K562 (cell line): Measurements from ENCODE around the gene KIAA0319L.

Experiments
- CEBPB ChIP-seq: fragments of 450-650 bp; IDR thresholded peaks from 2 replicates; pipeline ENCODE4 v1.6.1; 2016; ENCODE audit warnings: missing genetic modification characterization, missing compliant biosample characterization
- CTCF ChIP-seq, 3 experiments: IDR thresholded peaks in 2 of 3; conservative IDR thresholded peaks in 1 of 3; 2 replicates each; pipeline ENCODE4 v1.5.1; 2011 to 2012; ENCODE audit warnings: low read length in 3 of 3, mild to moderate bottlenecking in 3 of 3, control low read depth in 2 of 3, improper control_type of control experiment in 1 of 3, inconsistent platforms in 1 of 3, low read depth in 1 of 3, mixed read lengths in 1 of 3, moderate library complexity in 1 of 3; ENCODE audit not compliant: insufficient read depth in 2 of 3
- EP300 ChIP-seq: IDR thresholded peaks from 2 replicates; pipeline ENCODE4 v1.6.1; 2012; ENCODE audit warnings: low read length, improper control_type of control experiment
- FOSL1 ChIP-seq: fragments of 200-800 bp; sonication (Bioruptor generic); conservative IDR thresholded peaks from 2 replicates; pipeline ENCODE4 v1.6.1; 2016; ENCODE audit warnings: missing genetic modification characterization, missing compliant biosample characterization
- FOXJ3 ChIP-seq: sonication (generic); formaldehyde crosslinking; IDR thresholded peaks from 2 replicates; pipeline ENCODE4 v1.4.0; 2020; ENCODE audit warnings: mild to moderate bottlenecking, missing genetic modification reagents
- GMEB1 ChIP-seq: fragments of 250-450 bp; sonication (Bioruptor Pico); IDR thresholded peaks from 2 replicates; pipeline ENCODE4 v1.4.0; 2020; ENCODE audit warnings: mild to moderate bottlenecking
- KLF10 ChIP-seq: fragments of 250-450 bp; sonication (Bioruptor Pico); IDR thresholded peaks from 2 replicates; pipeline ENCODE4 v1.6.1; 2021; ENCODE audit warnings: matching md5 sums
- POLR2A ChIP-seq: fragments of 450-650 bp; conservative IDR thresholded peaks from 2 replicates; pipeline ENCODE4 v1.6.1; 2016
- RFX5 ChIP-seq: IDR thresholded peaks from 2 replicates; pipeline ENCODE4 v1.6.1; 2011; ENCODE audit warnings: low read depth, mild to moderate bottlenecking, improper control_type of control experiment, low read length
- ZBTB33 ChIP-seq: sonication (generic); formaldehyde crosslinking; IDR thresholded peaks from 2 replicates; pipeline ENCODE4 v1.8.1; 2023; ENCODE audit warnings: mild to moderate bottlenecking, missing genetic modification reagents
- ZNF140 ChIP-seq: fragments of 250-450 bp; sonication (Bioruptor Pico); IDR thresholded peaks from 2 replicates; pipeline ENCODE4 v1.8.0; 2021; ENCODE audit warnings: moderate library complexity, mild to moderate bottlenecking, inconsistent platforms

- TF ChIP-seq POLR2A: no peak
- no peak for TF ChIP-seq CTCF (IDR thresholded peaks at IDR 0.05 in 2 of 3, conservative IDR thresholded peaks at IDR 0.05 in 1 of 3; ENCODE audit: insufficient read depth in 2 of 3, low read depth in 1 of 3, low read length in 3 of 3)
- TF ChIP-seq CEBPB (tag): no peak
- TF ChIP-seq FOSL1 (tag): peak; percentile 76
- TF ChIP-seq KLF10 (CRISPR knock-in tag): no peak
- no peak for TF ChIP-seq FOXJ3 (CRISPR knock-in tag)
- TF ChIP-seq GMEB1: no peak
- TF ChIP-seq EP300: no peak
- TF ChIP-seq RFX5: no peak
- TF ChIP-seq ZBTB33 (CRISPR knock-in tag): no peak
- no peak for TF ChIP-seq ZNF140 (CRISPR knock-in tag)
Measured at GRCh38 chr1:35431173-35431599, 126.0 kb downstream of the KIAA0319L start.
